GM23338 (cell line): ENCODE measurements around the gene ADAM11. TPM values are rescaled to one million over a fixed set of nuclear protein-coding genes. Genes with fewer than 3 reads are reported as not detected.

Source experiments
- ATAC-seq: fragments of 200-7000 bp; cut with Tn5 transposase; 3 replicates; pipeline ENCODE4 v1.9.1; 2020
- DNase-seq: peaks from one replicate; pipeline ENCODE4 v3.0.0-alpha.2; 2015; ENCODE audit warnings: low spot score
- H2AFZ ChIP-seq: fragments of 200-600 bp; sonication (generic); 2 replicates; pipeline ENCODE4 v1.8.0; 2016; ENCODE audit warnings: antibody characterized with exemption, mild to moderate bottlenecking, moderate library complexity
- H3F3A ChIP-seq: fragments of 200-600 bp; sonication (generic); replicated peaks from 2 replicates; pipeline ENCODE4 v1.8.0; 2017; ENCODE audit warnings: antibody characterized with exemption, mixed run types, low read depth
- H3K27ac ChIP-seq: fragments of 200-600 bp; sonication (generic); 2 replicates; pipeline ENCODE4 v1.6.1; 2016; ENCODE audit warnings: low read depth
- H3K27me3 ChIP-seq: fragments of 200-600 bp; sonication (generic); 2 replicates; pipeline ENCODE4 v1.8.0; 2016; ENCODE audit warnings: mild to moderate bottlenecking, mixed run types, moderate library complexity; ENCODE audit not compliant: insufficient read depth
- H3K36me3 ChIP-seq: fragments of 200-600 bp; sonication (generic); 2 replicates; pipeline ENCODE4 v1.8.0; 2016; ENCODE audit warnings: mild to moderate bottlenecking; ENCODE audit not compliant: insufficient read depth
- H3K4me1 ChIP-seq: fragments of 200-600 bp; sonication (generic); 2 replicates; pipeline ENCODE4 v1.8.0; 2016; ENCODE audit warnings: mild to moderate bottlenecking, moderate library complexity; ENCODE audit not compliant: insufficient read depth
- H3K4me2 ChIP-seq: fragments of 200-600 bp; sonication (generic); 2 replicates; pipeline ENCODE4 v1.7.1; 2017; ENCODE audit warnings: mixed run types
- H3K4me3 ChIP-seq: fragments of 200-600 bp; sonication (generic); 2 replicates; pipeline ENCODE4 v1.6.1; 2016; ENCODE audit warnings: mixed run types
- H3K79me2 ChIP-seq: fragments of 200-600 bp; sonication (generic); replicated peaks from 2 replicates; pipeline ENCODE4 v1.8.0; 2017; ENCODE audit warnings: mild to moderate bottlenecking; ENCODE audit not compliant: insufficient read depth
- H3K9me2 ChIP-seq: fragments of 200-600 bp; sonication (generic); 2 replicates; pipeline ENCODE4 v1.8.0; 2017; ENCODE audit not compliant: insufficient read depth
- H4K20me1 ChIP-seq: fragments of 200-600 bp; sonication (generic); replicated peaks from 2 replicates; pipeline ENCODE4 v1.8.0; 2017; ENCODE audit warnings: mild to moderate bottlenecking; ENCODE audit not compliant: insufficient read depth
- H3K27ac Mint-ChIP-seq: 2 replicates; pipeline ENCODE4 v1.8.0; 2020; ENCODE audit warnings: inconsistent platforms, mild to moderate bottlenecking, moderate library complexity, mixed read lengths
- H3K27me3 Mint-ChIP-seq: 3 replicates; pipeline ENCODE4 v1.8.0; 2022; ENCODE audit warnings: low read depth, mild to moderate bottlenecking, moderate library complexity, mixed read lengths, inconsistent platforms; ENCODE audit not compliant: insufficient read depth, poor library complexity
- H3K36me3 Mint-ChIP-seq: 3 replicates; pipeline ENCODE4 v1.8.0; 2021; ENCODE audit warnings: low read depth, mild to moderate bottlenecking, inconsistent platforms, moderate library complexity, mixed read lengths
- H3K4me1 Mint-ChIP-seq: 3 replicates; pipeline ENCODE4 v1.8.0; 2020; ENCODE audit warnings: mild to moderate bottlenecking, inconsistent platforms, mixed read lengths
- H3K4me3 Mint-ChIP-seq: 3 replicates; pipeline ENCODE4 v1.8.0; 2021; ENCODE audit warnings: moderate library complexity, mild to moderate bottlenecking, inconsistent platforms, mixed read lengths
- H3K9me3 Mint-ChIP-seq: 3 replicates; pipeline ENCODE4 v1.8.0; 2020; ENCODE audit warnings: moderate library complexity, mild to moderate bottlenecking, inconsistent platforms, mixed read lengths
- ETS1 ChIP-seq: IDR thresholded peaks from 2 replicates; pipeline ENCODE4 v1.6.1; 2016; ENCODE audit warnings: antibody characterized with exemption
- EZH2 ChIP-seq: fragments of 200-600 bp; sonication (generic); IDR thresholded peaks from one replicate; pipeline ENCODE4 v1.8.0; 2017; ENCODE audit warnings: antibody characterized with exemption, mild to moderate bottlenecking, low read depth; ENCODE audit not compliant: unreplicated experiment
- EZH2phosphoT487 ChIP-seq: fragments of 200-600 bp; sonication (generic); IDR thresholded peaks from one replicate; pipeline ENCODE4 v1.8.1; 2018; ENCODE audit warnings: antibody characterized with exemption; ENCODE audit not compliant: unreplicated experiment
- NANOG ChIP-seq: IDR thresholded peaks from 2 replicates; pipeline ENCODE4 v1.6.1; 2016; ENCODE audit warnings: antibody characterized with exemption, borderline replicate concordance
- ZNF114 ChIP-seq: fragments of 250-450 bp; sonication (Bioruptor Pico); IDR thresholded peaks from 2 replicates; pipeline ENCODE4 v1.5.0; 2020; ENCODE audit warnings: mild to moderate bottlenecking, moderate library complexity
- ZNF462 ChIP-seq: fragments of 250-450 bp; sonication (Bioruptor Pico); IDR thresholded peaks from 2 replicates; pipeline ENCODE4 v1.5.0; 2020; ENCODE audit warnings: mild to moderate bottlenecking, moderate library complexity
- polyA plus RNA-seq: library from polyadenylated mRNA; unstranded; fragments of >200 nt; fragmentation: Nextera tagmentation; extraction: Ambion mirVana; gene quantifications from 2 replicates; pipeline ENCODE4 v1.2.1, GENCODE V29; 2016
- total RNA-seq: library from RNA; depleted of rRNA; stranded (reverse); fragments of >200 nt; shearing (Covaris generic); gene quantifications from 2 replicates; pipeline ENCODE4 v1.2.3, GENCODE V29; 2014

The ADAM11 gene
- total and polyA plus RNA-seq, 2 experiments from 2014 or later = 0.55 to 4.7 TPM

- H3K36me3 Mint-ChIP-seq = peaks cover 45% of the 10 kb centered on the region
- Histone ChIP-seq H3K79me2 (no peaks in the 10 kb centered on the region), H3K36me3 (no peaks in the 10 kb centered on the region), H3K27ac (no peak overlapping the region), H3K27me3 (no peaks in the 10 kb centered on the region), H3F3A (no peaks in the 10 kb centered on the region), H2AFZ (no peak overlapping the region), H4K20me1 (0 out of 2 replicates have a peak, but pooled peaks cover 3% of the 10 kb centered on the region), H3K9me2 (no peaks in the 10 kb centered on the region), H3K4me1 (no peaks in the 10 kb centered on the region; the same call in 1 of the 2 replicates), H3K4me2 (no peak overlapping the region), H3K4me3 (no peak overlapping the region)
- no peak for DNase-seq
- no peak for ATAC-seq
- H3K27ac Mint-ChIP-seq = no peak overlapping the region
- H3K27me3 Mint-ChIP-seq = peaks cover 7% of the 10 kb centered on the region
- no peak overlapping the region for H3K4me3 Mint-ChIP-seq
- TF ChIP-seq ZNF462 (CRISPR knock-in tag) (no peak), EZH2phosphoT487 (no peak), NANOG (no peak), ZNF114 (no peak), EZH2 (no peak), ETS1 (no peak)
- peaks cover 9% of the 10 kb centered on the region for H3K4me1 Mint-ChIP-seq
- H3K9me3 Mint-ChIP-seq = no peaks in the 10 kb centered on the region
Observed at GRCh38 chr17:44747566-44747965, 11.2 kb upstream of the ADAM11 start.
